IMR-90 (cell line): Measurements from ENCODE around the gene COMP.

ENCODE experiments used
- CTCF ChIP-seq: conservative IDR thresholded peaks from 2 replicates; pipeline ENCODE4 v1.5.1; 2012; ENCODE audit warnings: mild to moderate bottlenecking, low read depth, low read length, improper control_type of control experiment
- MAFK ChIP-seq: IDR thresholded peaks from 2 replicates; pipeline ENCODE4 v1.6.1; 2012; ENCODE audit warnings: low read depth, low read length, improper control_type of control experiment
- RCOR1 ChIP-seq: IDR thresholded peaks from 2 replicates; pipeline ENCODE4 v1.6.1; 2012; ENCODE audit warnings: mild to moderate bottlenecking, low read length, improper control_type of control experiment; ENCODE audit not compliant: insufficient replicate concordance
- RFX5 ChIP-seq: IDR thresholded peaks from 2 replicates; pipeline ENCODE4 v1.8.0; 2012; ENCODE audit warnings: low read depth, mild to moderate bottlenecking, low read length, moderate library complexity

GRCh38 chr19:18800079-18800478 is 9.0 kb upstream of the COMP start:
- TF ChIP-seq CTCF (no peak), MAFK (no peak), RFX5 (no peak), RCOR1 (no peak)
